Endothelial cell (in vitro differentiated cells): ENCODE results near the gene BCKDHA. TPM values are rescaled to one million over a fixed set of nuclear protein-coding genes. Genes with fewer than 3 reads are reported as not detected.
A peak's percentile ranks its signal among the peaks of the same experiment; 100 is the strongest.
"Not testable (repeated sequence)": the region's sequence is repeated elsewhere in the genome, so short reads cannot be mapped to it uniquely, and the experiment has no call there.

ENCODE experiments used
- DNase-seq: peaks from one replicate; pipeline ENCODE4 v3.0.0; 2021; ENCODE audit warnings: low spot score
- H3K27ac Mint-ChIP-seq: one replicate; pipeline ENCODE4 v1.8.0; 2021; ENCODE audit warnings: mixed read lengths, inconsistent platforms; ENCODE audit not compliant: unreplicated experiment
- H3K27me3 Mint-ChIP-seq: one replicate; pipeline ENCODE4 v1.8.0; 2021; ENCODE audit warnings: mild to moderate bottlenecking, moderate library complexity, mixed read lengths, inconsistent platforms; ENCODE audit not compliant: unreplicated experiment
- H3K36me3 Mint-ChIP-seq: one replicate; pipeline ENCODE4 v1.8.0; 2021; ENCODE audit warnings: mild to moderate bottlenecking, low read depth, mixed read lengths, inconsistent platforms; ENCODE audit not compliant: unreplicated experiment
- H3K4me1 Mint-ChIP-seq: one replicate; pipeline ENCODE4 v1.8.0; 2021; ENCODE audit warnings: mild to moderate bottlenecking, mixed read lengths, inconsistent platforms; ENCODE audit not compliant: unreplicated experiment
- H3K4me3 Mint-ChIP-seq: one replicate; pipeline ENCODE4 v1.8.0; 2021; ENCODE audit warnings: mild to moderate bottlenecking, mixed read lengths, inconsistent platforms; ENCODE audit not compliant: unreplicated experiment
- H3K9me3 Mint-ChIP-seq: one replicate; pipeline ENCODE4 v1.8.0; 2021; ENCODE audit warnings: mixed read lengths, inconsistent platforms; ENCODE audit not compliant: unreplicated experiment
- total RNA-seq: library from RNA; stranded (reverse); fragmentation: NEBNext Ultra II Directional; extraction: Animal tissue kit (Norgen Biotek cat#: 25700); gene quantifications from one replicate; pipeline ENCODE4 v1.2.1, GENCODE V29; 2021; ENCODE audit not compliant: unreplicated experiment
- TF ChIP-seq, protein P1 (sequence below): fragments of 200-600 bp; sonication (generic); IDR thresholded peaks from one replicate; pipeline ENCODE4 v1.5.0; 2021; ENCODE audit warnings: antibody characterized with exemption; ENCODE audit not compliant: unreplicated experiment

BCKDHA gene
- total RNA-seq, 1 donor from 2014 or later, result 25.0 TPM

GRCh38 chr19:41373993-41374392 lies 23.6 kb upstream of the BCKDHA start:
- Mint-ChIP-seq H3K27me3 (peaks cover 5% of the 10 kb centered on the region), H3K36me3 (peaks cover 8% of the 10 kb centered on the region), H3K4me1 (peaks cover 15% of the 10 kb centered on the region), H3K4me3 (no peak overlapping the region), H3K27ac (no peak overlapping the region), H3K9me3 (no peaks in the 10 kb centered on the region)
- DNase-seq, result no peak
- TF ChIP-seq, protein P1, sequence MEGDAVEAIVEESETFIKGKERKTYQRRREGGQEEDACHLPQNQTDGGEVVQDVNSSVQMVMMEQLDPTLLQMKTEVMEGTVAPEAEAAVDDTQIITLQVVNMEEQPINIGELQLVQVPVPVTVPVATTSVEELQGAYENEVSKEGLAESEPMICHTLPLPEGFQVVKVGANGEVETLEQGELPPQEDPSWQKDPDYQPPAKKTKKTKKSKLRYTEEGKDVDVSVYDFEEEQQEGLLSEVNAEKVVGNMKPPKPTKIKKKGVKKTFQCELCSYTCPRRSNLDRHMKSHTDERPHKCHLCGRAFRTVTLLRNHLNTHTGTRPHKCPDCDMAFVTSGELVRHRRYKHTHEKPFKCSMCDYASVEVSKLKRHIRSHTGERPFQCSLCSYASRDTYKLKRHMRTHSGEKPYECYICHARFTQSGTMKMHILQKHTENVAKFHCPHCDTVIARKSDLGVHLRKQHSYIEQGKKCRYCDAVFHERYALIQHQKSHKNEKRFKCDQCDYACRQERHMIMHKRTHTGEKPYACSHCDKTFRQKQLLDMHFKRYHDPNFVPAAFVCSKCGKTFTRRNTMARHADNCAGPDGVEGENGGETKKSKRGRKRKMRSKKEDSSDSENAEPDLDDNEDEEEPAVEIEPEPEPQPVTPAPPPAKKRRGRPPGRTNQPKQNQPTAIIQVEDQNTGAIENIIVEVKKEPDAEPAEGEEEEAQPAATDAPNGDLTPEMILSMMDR, result no peak

- TF ChIP-seq, protein P1, result no peak
Observed at GRCh38 chr19:41376241-41376997, 21.2 kb upstream of the BCKDHA start, which contains the start of gene TMEM91. TSS of gene TMEM91 (plus strand) at chr19:41376533. CDS start at chr19:41378310, 1,777 bp downstream.

DNA sequence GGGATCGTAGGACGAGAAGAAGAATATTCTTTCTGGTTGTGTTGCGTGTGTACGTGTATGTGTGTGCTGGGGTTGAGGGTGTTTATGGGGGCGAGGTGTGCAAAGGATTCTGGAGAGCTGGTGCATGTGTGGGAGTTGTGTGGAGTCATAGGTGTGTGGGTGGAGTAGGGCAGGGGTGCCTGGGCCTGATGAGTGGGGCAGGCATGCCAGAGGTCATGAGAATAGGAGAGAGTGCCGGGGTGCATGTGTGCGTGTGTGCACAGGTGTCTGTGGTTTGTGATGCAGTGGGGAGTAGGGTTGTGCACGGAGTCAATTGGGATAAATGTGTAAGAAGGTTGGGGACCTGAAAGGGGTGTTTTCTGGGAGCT lies 20.6 kb upstream of the BCKDHA start:
- Mint-ChIP-seq H3K36me3 (peaks cover 5% of the 10 kb centered on the region), H3K4me1 (peaks cover 20% of the 10 kb centered on the region), H3K9me3 (no peaks in the 10 kb centered on the region), H3K4me3 (peak overlapping the region; percentile 89), H3K27me3 (peaks cover 5% of the 10 kb centered on the region), H3K27ac (peak overlapping the region; percentile 21)
- TF ChIP-seq, protein P1, result no peak
- no peak for DNase-seq

More at GRCh38 chr19:41376241-41376997, 21.2 kb upstream of the BCKDHA start, which contains the start of gene TMEM91:
- Mint-ChIP-seq H3K36me3 (peaks cover 7% of the 10 kb centered on the region), H3K27ac (peak within 1 kb of the TSS; percentile 21), H3K4me3 (peak within 1 kb of the TSS; percentile 89), H3K4me1 (peaks cover 20% of the 10 kb centered on the region), H3K27me3 (peaks cover 5% of the 10 kb centered on the region), H3K9me3 (no peaks in the 10 kb centered on the region)
- peak; percentile 55 for DNase-seq

- Mint-ChIP-seq H3K4me3 (no peak overlapping the region), H3K4me1 (peaks cover 20% of the 10 kb centered on the region), H3K27me3 (peaks cover 5% of the 10 kb centered on the region), H3K36me3 (peaks cover 9% of the 10 kb centered on the region), H3K9me3 (no peaks in the 10 kb centered on the region), H3K27ac (no peak overlapping the region)
- DNase-seq, result peak; percentile 46
- TF ChIP-seq, protein P1, result peak; percentile 23
Observed at GRCh38 chr19:41377977-41378709, 19.5 kb upstream of the BCKDHA start.

GRCh38 chr19:41381536-41381935 lies 16.1 kb upstream of the BCKDHA start:
- H3K27ac Mint-ChIP-seq, H3K4me3 Mint-ChIP-seq, DNase-seq, H3K9me3 Mint-ChIP-seq, H3K27me3 Mint-ChIP-seq: not testable (repeated sequence)
- peaks cover 14% of the 10 kb centered on the region for H3K36me3 Mint-ChIP-seq
- H3K4me1 Mint-ChIP-seq, result peaks cover 14% of the 10 kb centered on the region
